Measurements from ENCODE around the gene GGPS1. TPM values are rescaled to one million over a fixed set of nuclear protein-coding genes. Genes with fewer than 3 reads are reported as not detected.
"Not testable (repeated sequence)": the region's sequence is repeated elsewhere in the genome, so short reads cannot be mapped to it uniquely, and the experiment has no call there.

The GGPS1 gene
- total RNA-seq, 1 donor from 2014 or later = 30.6 TPM

- FAIRE-seq = no peak
- DNase-seq (ENCODE audit: low spot score in 2 of 2) = no peak
These were observed 26.2 kb upstream of the GGPS1 start for GRCh38 chr1:235302143-235302542.

- DNase-seq (ENCODE audit: low spot score in 2 of 2) (no peak), FAIRE-seq (no peak)
These were observed 23.6 kb upstream of the GGPS1 start for GRCh38 chr1:235304549-235305451.

- no peak for DNase-seq (ENCODE audit: low spot score in 2 of 2)
- no peak for FAIRE-seq
These were observed 20.9 kb upstream of the GGPS1 start for GRCh38 chr1:235307158-235308124.

GRCh38 chr1:235309206-235309605 is 19.2 kb upstream of the GGPS1 start:
- FAIRE-seq = not testable (repeated sequence)

GRCh38 chr1:235313262-235313661 is 15.1 kb upstream of the GGPS1 start:
- FAIRE-seq = no peak
- DNase-seq (ENCODE audit: low spot score in 2 of 2) = no peak

More at GRCh38 chr1:235309206-235309605, 19.2 kb upstream of the GGPS1 start:
- DNase-seq (ENCODE audit: low spot score in 2 of 2) = not testable (repeated sequence)

- no peak for FAIRE-seq
- no peak for DNase-seq (ENCODE audit: low spot score in 2 of 2)
These were observed 14.3 kb upstream of the GGPS1 start for GRCh38 chr1:235313931-235314678.

- FAIRE-seq (no peak), DNase-seq (ENCODE audit: low spot score in 2 of 2) (no peak)
These were observed 13.2 kb upstream of the GGPS1 start for GRCh38 chr1:235315173-235315572.

GRCh38 chr1:235315735-235316134 is 12.6 kb upstream of the GGPS1 start:
- no peak for DNase-seq (ENCODE audit: low spot score in 2 of 2)
- no peak for FAIRE-seq

GRCh38 chr1:235317168-235317567 is 11.2 kb upstream of the GGPS1 start:
- FAIRE-seq (no peak), DNase-seq (ENCODE audit: low spot score in 2 of 2) (no peak)

- no peak for FAIRE-seq
- no peak for DNase-seq (ENCODE audit: low spot score in 2 of 2)
These were observed 9.1 kb upstream of the GGPS1 start for GRCh38 chr1:235319255-235319654.

GRCh38 chr1:235320521-235321179 is 7.7 kb upstream of the GGPS1 start:
- FAIRE-seq = no peak
- no peak for DNase-seq (ENCODE audit: low spot score in 2 of 2)

GRCh38 chr1:235324296-235324695 is 4.1 kb upstream of the GGPS1 start:
- DNase-seq (ENCODE audit: low spot score in 2 of 2) (no peak), FAIRE-seq (no peak)

GRCh38 chr1:235325139-235325538 is 3.2 kb upstream of the GGPS1 start:
- FAIRE-seq = peak; percentile 15

GRCh38 chr1:235325854-235326253 is 2.5 kb upstream of the GGPS1 start:
- no peak for DNase-seq (ENCODE audit: low spot score in 2 of 2)
- FAIRE-seq = no peak

More at GRCh38 chr1:235325139-235325538, 3.2 kb upstream of the GGPS1 start:
- DNase-seq (ENCODE audit: low spot score in 2 of 2) = no peak

GRCh38 chr1:235326719-235327558 is 1.4 kb upstream of the GGPS1 start:
- DNase-seq (ENCODE audit: low spot score in 2 of 2) (peak; percentile 30 to 50), FAIRE-seq (no peak)

- DNase-seq (ENCODE audit: low spot score in 2 of 2) = peak in 1 of 2 donors; percentile 94
- no peak for FAIRE-seq
These were observed 655 bp upstream of the GGPS1 start, which contains the start of gene ARID4B for GRCh38 chr1:235327559-235328270. ARID4B (minus strand) TSS chr1:235328179; CDS start chr1:235326919, 1,260 bp downstream.

- DNase-seq (ENCODE audit: low spot score in 2 of 2) = no peak
- no peak for FAIRE-seq
These were observed 951 bp downstream of the GGPS1 start for GRCh38 chr1:235329139-235329902.
